Measurements from ENCODE around the gene KCNJ6.
"Not testable (repeated sequence)": the region's sequence is repeated elsewhere in the genome, so short reads cannot be mapped to it uniquely, and the experiment has no call there.

- TF ChIP-seq EZH2 (IDR thresholded peaks at IDR 0.05; ENCODE audit: insufficient read depth, low read length); CTCF (IDR thresholded peaks at IDR 0.05; ENCODE audit: insufficient read depth, low read depth, low read length): not testable (repeated sequence)
These were observed 324.3 kb downstream of the KCNJ6 start for GRCh38 chr21:37591994-37592393.

Measured in astrocyte (in vitro differentiated cells and primary cell).